ENCODE measurements around the gene FEM1B.

GRCh38 chr15:68316061-68316804, 38.7 kb downstream of the FEM1B start:
- TF ChIP-seq ZNF558 (tag by site-specific recombination; IDR thresholded peaks at IDR 0.05) = no peak
- TF ChIP-seq MZF1 (tag by site-specific recombination; IDR thresholded peaks at IDR 0.05; ENCODE audit: borderline replicate concordance) = no peak
- TF ChIP-seq IKZF3 (tag by site-specific recombination; IDR thresholded peaks at IDR 0.05) = no peak
- TF ChIP-seq CTCF (tag by site-specific recombination; IDR thresholded peaks at IDR 0.05) = peak; percentile 79
- TF ChIP-seq ZNF23 (tag by site-specific recombination; IDR thresholded peaks at IDR 0.05; ENCODE audit: borderline replicate concordance) = no peak
- no peak for TF ChIP-seq ZNF148 (tag by site-specific recombination; IDR thresholded peaks at IDR 0.05; ENCODE audit: borderline replicate concordance)
- no peak for TF ChIP-seq ZNF214 (tag by site-specific recombination; IDR thresholded peaks at IDR 0.05; ENCODE audit: borderline replicate concordance)
- TF ChIP-seq ZNF121 (tag by site-specific recombination; IDR thresholded peaks at IDR 0.05) = no peak
